BLaER1 (cell line): ENCODE data around the gene KCNG4.
"Not testable (repeated sequence)": the region's sequence is repeated elsewhere in the genome, so short reads cannot be mapped to it uniquely, and the experiment has no call there.

ENCODE experiments used
- H3K27ac ChIP-seq: shearing (Covaris generic); formaldehyde crosslinking; 2 replicates; pipeline ENCODE4 v1.8.1; 2022
- H3K27me3 ChIP-seq: shearing (Covaris generic); formaldehyde crosslinking; 2 replicates; pipeline ENCODE4 v1.8.1; 2022
- H3K36me3 ChIP-seq: shearing (Covaris generic); formaldehyde crosslinking; 2 replicates; pipeline ENCODE4 v1.8.1; 2022
- H3K4me1 ChIP-seq: shearing (Covaris generic); formaldehyde crosslinking; 2 replicates; pipeline ENCODE4 v1.8.1; 2022
- H3K4me2 ChIP-seq: shearing (Covaris generic); formaldehyde crosslinking; 2 replicates; pipeline ENCODE4 v1.8.1; 2022
- H3K4me3 ChIP-seq: shearing (Covaris generic); formaldehyde crosslinking; 2 replicates; pipeline ENCODE4 v1.8.1; 2022
- H3K9ac ChIP-seq: shearing (Covaris generic); formaldehyde crosslinking; 2 replicates; pipeline ENCODE4 v1.8.1; 2022
- H3K9me3 ChIP-seq: shearing (Covaris generic); formaldehyde crosslinking; 2 replicates; pipeline ENCODE4 v1.8.1; 2022
- H4K20me1 ChIP-seq: shearing (Covaris generic); formaldehyde crosslinking; 2 replicates; pipeline ENCODE4 v1.8.1; 2022
- Cebpa-rat ChIP-seq: shearing (Covaris generic); IDR thresholded peaks from 2 replicates; pipeline ENCODE4 v1.8.1; 2022

Gene KCNG4

DNA sequence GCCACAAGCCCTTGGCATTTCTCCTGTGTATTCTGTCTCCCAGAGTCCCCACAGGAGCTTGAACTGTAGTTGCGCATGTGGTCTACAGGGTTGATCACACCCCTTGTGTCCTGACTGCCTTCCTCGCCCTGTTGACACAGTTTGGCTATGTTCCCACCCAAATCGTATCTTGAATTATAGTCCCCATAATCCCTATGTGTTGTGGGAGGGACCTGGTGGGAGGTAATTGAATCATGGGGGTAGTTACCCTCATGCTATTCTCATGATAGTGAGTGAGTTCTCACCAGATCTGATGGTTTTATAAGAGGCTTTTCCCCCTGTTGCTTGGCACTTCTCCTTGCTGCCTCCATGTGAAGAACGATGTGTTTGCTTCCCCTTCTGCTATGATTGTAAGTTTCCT, 27.7 kb downstream of the KCNG4 start:
- no peaks in the 10 kb centered on the region for H3K27me3 ChIP-seq
- no peak overlapping the region for H3K27ac ChIP-seq
- no peaks in the 10 kb centered on the region for H3K36me3 ChIP-seq
- peaks cover 24% of the 10 kb centered on the region for H3K4me1 ChIP-seq
- no peak overlapping the region for H3K4me3 ChIP-seq
- H3K9me3 ChIP-seq, result peaks cover 28% of the 10 kb centered on the region
- H4K20me1 ChIP-seq, result no peaks in the 10 kb centered on the region
- no peak for TF ChIP-seq Cebpa-rat
- no peak overlapping the region for H3K9ac ChIP-seq
- H3K4me2 ChIP-seq, result no peak overlapping the region

DNA sequence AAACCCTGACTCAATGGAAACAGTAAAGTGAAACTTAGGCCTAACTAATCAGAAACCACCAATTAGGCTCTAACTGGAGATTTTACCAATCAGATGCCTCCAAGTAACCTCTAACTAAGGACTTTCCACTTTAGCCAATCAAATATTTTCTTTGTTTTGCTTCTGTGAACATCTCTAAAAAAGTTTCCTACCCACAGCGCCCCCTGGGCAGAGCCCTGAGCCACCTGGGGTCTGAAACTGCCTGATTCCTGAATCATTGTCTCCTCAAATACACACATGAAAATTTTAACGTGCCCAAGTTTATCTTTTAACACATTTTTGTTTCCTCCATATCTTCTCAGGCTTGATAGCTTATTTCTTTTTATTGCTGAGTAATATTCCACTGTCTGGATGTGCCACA, 29.8 kb downstream of the KCNG4 start:
- no peak overlapping the region for H3K27ac ChIP-seq
- peaks cover 28% of the 10 kb centered on the region for H3K9me3 ChIP-seq
- H3K9ac ChIP-seq, result no peak overlapping the region
- H3K36me3 ChIP-seq, result no peaks in the 10 kb centered on the region
- H3K4me2 ChIP-seq, result no peak overlapping the region
- TF ChIP-seq Cebpa-rat, result no peak
- H3K4me3 ChIP-seq, result no peak overlapping the region
- H4K20me1 ChIP-seq, result no peaks in the 10 kb centered on the region
- peaks cover 22% of the 10 kb centered on the region for H3K4me1 ChIP-seq
- H3K27me3 ChIP-seq, result no peaks in the 10 kb centered on the region

DNA sequence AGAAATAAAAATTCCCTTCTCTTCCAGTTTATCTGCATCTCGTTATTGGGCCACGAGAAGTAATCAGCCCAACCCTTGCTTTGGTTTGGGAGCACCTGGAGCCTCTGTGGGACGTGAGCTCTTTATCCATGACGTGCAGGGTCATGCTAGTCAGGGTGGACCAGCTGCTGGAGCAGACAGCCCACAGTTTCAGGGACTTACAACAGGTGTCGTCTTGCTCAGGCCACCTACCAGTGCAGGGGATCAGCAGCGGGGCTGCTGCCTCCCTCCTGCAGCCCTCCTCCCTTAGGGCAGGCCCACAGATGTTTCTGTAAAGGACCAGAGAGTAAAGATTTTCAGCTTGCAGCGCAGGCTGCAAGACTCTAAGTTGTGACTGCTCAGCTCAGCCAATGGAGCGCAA, 31.9 kb downstream of the KCNG4 start:
- Histone ChIP-seq H3K27ac (no peak overlapping the region), H3K27me3 (no peaks in the 10 kb centered on the region), H3K4me1 (peaks cover 13% of the 10 kb centered on the region), H4K20me1 (no peaks in the 10 kb centered on the region), H3K9me3 (peaks cover 28% of the 10 kb centered on the region), H3K36me3 (no peaks in the 10 kb centered on the region), H3K4me2 (peak overlapping the region; percentile 18; the same call in 1 of the 2 replicates), H3K4me3 (no peak overlapping the region), H3K9ac (no peak overlapping the region)
- TF ChIP-seq Cebpa-rat, result no peak

DNA sequence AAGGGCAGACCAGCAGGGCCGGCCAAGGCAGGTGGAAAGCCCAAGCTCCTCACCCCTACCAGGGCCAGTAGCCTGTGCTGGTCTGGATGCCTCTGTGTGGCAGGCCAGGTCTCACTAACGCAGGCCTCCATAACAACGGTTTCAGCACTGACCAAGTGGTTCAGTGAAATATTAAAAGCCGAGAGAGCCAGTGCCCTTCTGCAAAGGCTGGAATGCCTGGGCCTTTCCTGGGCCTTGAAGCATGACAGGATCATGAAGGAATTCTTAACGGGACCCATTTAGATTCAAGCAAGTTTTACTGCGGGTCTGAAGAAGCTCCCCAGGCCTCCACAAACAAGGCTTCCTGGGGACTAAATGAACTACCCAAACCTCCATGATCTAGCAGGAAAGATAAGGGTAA, 32.6 kb downstream of the KCNG4 start:
- Histone ChIP-seq H3K4me1 (peaks cover 13% of the 10 kb centered on the region), H3K36me3 (no peaks in the 10 kb centered on the region), H3K4me3 (no peak overlapping the region), H4K20me1 (no peaks in the 10 kb centered on the region), H3K27ac (no peak overlapping the region), H3K4me2 (no peak overlapping the region), H3K9me3 (peaks cover 28% of the 10 kb centered on the region), H3K27me3 (no peaks in the 10 kb centered on the region), H3K9ac (no peak overlapping the region)
- TF ChIP-seq Cebpa-rat, result no peak

DNA sequence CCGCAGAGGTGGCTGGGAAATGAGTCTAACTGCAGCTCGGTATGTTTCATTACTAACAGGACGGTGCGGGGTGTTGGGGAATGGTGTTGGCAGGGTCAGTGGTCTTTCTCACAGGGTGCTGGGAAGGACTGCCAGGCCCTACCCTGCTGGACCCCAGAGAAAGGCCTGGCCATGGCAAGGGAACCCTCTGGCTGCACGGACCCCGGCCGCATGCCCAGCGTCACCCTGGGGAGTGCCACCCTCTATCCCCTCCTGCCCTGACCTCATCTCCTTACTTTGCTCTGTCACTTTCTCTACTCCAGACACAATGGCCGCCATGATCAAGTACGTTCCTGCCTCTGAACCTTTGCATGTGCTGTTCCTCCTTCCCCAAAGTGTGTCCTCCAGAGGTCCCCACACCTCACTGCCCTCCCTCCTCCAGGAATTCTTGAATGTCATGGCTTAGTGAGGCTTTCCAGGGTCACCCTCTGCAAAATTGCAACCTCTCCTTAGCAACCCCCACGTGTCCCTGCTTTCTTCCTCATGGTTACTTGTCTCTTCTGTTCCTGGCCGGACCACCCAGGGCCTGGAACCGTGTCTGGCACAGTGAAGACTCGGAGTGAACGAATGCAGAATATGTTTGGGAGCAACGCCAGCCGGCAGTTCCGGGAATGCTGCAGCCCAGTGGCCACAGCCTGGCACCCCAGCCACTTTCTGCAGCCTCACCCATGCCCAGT, 33.7 kb downstream of the KCNG4 start:
- Histone ChIP-seq H3K4me3 (no peak overlapping the region), H4K20me1 (no peaks in the 10 kb centered on the region), H3K27ac (no peak overlapping the region), H3K9me3 (peaks cover 28% of the 10 kb centered on the region), H3K4me2 (no peak overlapping the region), H3K36me3 (no peaks in the 10 kb centered on the region), H3K9ac (no peak overlapping the region), H3K4me1 (peaks cover 13% of the 10 kb centered on the region), H3K27me3 (no peaks in the 10 kb centered on the region)
- TF ChIP-seq Cebpa-rat, result no peak

DNA sequence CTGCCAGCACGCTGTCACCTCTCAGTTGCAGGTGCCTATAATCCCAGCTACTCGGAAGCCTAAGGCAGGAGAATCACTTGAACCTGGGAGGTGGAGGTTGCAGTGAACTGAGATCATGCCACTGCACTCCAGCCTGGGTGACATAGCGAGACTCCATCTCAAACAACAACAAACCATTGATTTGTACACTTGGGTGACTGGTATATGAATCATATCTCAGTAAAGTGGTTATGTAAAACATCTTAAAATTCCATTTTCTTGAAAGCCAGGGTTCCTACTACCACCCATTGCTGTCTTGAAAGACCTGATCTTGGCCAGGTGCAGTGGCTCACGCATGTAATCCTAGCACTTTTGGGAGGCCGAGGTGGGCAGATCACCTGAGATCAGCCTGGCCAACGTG, 34.7 kb downstream of the KCNG4 start:
- H3K27me3 ChIP-seq, H3K4me2 ChIP-seq, H3K36me3 ChIP-seq, H4K20me1 ChIP-seq, H3K27ac ChIP-seq, H3K9ac ChIP-seq, H3K4me3 ChIP-seq: not testable (repeated sequence)
- peaks cover 19% of the 10 kb centered on the region for H3K9me3 ChIP-seq
- H3K4me1 ChIP-seq, result peaks cover 14% of the 10 kb centered on the region

DNA sequence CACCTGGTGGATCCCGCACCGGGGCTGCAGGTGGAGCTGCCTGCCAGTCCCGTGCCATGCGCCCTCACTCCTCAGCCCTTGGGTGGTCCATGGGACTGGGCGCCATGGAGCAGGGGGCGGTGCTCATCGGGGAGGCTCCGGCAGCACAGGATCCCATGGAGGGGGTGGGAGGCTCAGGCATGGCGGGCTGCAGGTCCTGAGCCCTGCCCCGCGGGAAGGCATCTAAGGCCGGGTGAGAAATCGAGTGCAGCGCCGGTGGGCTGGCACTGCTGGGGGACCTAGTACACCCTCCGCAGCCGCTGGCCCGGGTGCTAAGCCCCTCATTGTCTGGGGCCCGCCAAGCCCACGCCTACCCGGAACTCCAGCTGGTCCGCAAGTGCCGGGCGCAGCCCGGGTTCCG, 35.3 kb downstream of the KCNG4 start:
- not testable (repeated sequence) for H3K4me2 ChIP-seq
- Histone ChIP-seq H3K9me3 (peaks cover 14% of the 10 kb centered on the region), H3K4me1 (peaks cover 20% of the 10 kb centered on the region)

DNA sequence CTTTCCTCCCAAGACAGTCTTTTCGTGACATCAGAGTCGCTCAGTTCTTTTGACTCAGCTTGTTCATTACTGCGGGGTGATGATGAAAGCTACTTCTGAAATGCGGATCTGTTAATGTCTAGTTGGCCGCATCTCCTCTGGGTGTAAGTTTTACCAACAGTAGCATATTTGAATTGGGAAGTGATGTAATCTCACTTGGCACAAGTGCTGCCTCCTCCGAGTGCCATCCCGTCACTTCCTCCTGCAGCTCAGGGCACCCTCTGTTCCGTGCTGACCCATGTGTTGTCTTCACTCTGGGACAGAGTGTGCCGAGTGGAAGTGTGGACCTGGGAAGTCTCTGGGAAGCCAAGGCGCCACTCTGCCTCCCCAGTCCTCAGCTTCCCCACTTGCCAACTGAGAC, 40.0 kb downstream of the KCNG4 start:
- Histone ChIP-seq H3K27me3 (no peaks in the 10 kb centered on the region), H3K9me3 (no peaks in the 10 kb centered on the region), H3K36me3 (no peaks in the 10 kb centered on the region), H3K9ac (no peak overlapping the region), H3K4me3 (no peak overlapping the region), H3K4me1 (peaks cover 51% of the 10 kb centered on the region), H4K20me1 (no peaks in the 10 kb centered on the region), H3K4me2 (peak overlapping the region; percentile 37), H3K27ac (no peak overlapping the region; the same call in 1 of the 2 replicates)
- TF ChIP-seq Cebpa-rat, result no peak

More for the DNA sequence above, 35.3 kb downstream of the KCNG4 start:
- H3K36me3 ChIP-seq, H3K4me3 ChIP-seq, H3K27ac ChIP-seq, H3K9ac ChIP-seq, H3K27me3 ChIP-seq, H4K20me1 ChIP-seq: not testable (repeated sequence)

DNA sequence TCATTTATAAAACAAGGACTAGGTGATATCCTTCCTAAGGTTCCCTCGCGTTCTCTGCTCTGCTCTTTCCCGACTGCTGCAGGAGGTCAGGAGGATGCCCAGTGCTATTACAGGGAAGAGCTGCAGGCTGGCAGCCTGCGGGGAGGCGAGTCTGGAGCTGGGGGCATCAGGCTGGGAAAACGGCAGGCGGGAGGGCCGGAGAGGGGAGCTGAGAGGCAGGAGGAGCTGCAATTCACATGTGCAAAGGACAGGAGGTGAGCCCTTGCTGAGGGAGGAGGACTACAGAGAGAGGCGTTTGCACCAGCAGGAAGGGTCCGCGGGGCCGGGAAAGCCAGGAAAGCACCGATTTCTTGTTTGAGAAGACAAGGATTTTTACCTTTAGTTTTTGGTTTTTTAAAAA, 40.7 kb downstream of the KCNG4 start:
- no peak for TF ChIP-seq Cebpa-rat
- Histone ChIP-seq H4K20me1 (no peaks in the 10 kb centered on the region), H3K4me2 (peak overlapping the region; percentile 37; the same call in 1 of the 2 replicates), H3K27ac (no peak overlapping the region), H3K36me3 (no peaks in the 10 kb centered on the region), H3K9me3 (no peaks in the 10 kb centered on the region), H3K9ac (no peak overlapping the region), H3K27me3 (no peaks in the 10 kb centered on the region), H3K4me1 (peaks cover 58% of the 10 kb centered on the region), H3K4me3 (no peak overlapping the region)

DNA sequence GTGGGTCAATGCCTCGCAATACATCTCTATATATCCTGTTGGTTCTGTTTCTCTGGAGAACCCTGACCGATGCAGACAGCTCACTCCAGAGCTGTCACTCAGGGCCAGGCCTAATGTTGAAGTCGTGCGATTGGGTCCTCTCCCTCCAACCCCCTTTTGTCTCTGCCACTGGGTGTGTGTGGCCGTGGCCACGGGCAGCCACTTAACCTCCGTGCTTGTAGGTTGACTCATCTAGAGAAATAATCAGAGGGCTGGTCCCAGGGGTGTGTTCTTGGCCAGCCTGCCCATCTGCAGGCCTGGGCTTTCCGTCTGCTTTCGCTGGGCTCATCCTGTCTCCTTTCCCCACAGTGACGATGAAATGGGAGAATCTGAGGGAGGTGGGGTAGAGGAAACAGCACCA, 41.4 kb downstream of the KCNG4 start:
- Histone ChIP-seq H4K20me1 (no peaks in the 10 kb centered on the region), H3K4me2 (peak overlapping the region; percentile 37; the same call in 1 of the 2 replicates), H3K4me3 (no peak overlapping the region), H3K27ac (no peak overlapping the region), H3K27me3 (no peaks in the 10 kb centered on the region), H3K4me1 (peaks cover 65% of the 10 kb centered on the region), H3K36me3 (no peaks in the 10 kb centered on the region), H3K9ac (no peak overlapping the region), H3K9me3 (no peaks in the 10 kb centered on the region)
- no peak for TF ChIP-seq Cebpa-rat
